Measurements from ENCODE around the gene TMEM267. TPM values are rescaled to one million over a fixed set of nuclear protein-coding genes. Genes with fewer than 3 reads are reported as not detected.
"Not testable (repeated sequence)": the region's sequence is repeated elsewhere in the genome, so short reads cannot be mapped to it uniquely, and the experiment has no call there.

Gene TMEM267
- total RNA-seq, 2 experiments from 2014 or later = 7.1 to 9.6 TPM

DNA sequence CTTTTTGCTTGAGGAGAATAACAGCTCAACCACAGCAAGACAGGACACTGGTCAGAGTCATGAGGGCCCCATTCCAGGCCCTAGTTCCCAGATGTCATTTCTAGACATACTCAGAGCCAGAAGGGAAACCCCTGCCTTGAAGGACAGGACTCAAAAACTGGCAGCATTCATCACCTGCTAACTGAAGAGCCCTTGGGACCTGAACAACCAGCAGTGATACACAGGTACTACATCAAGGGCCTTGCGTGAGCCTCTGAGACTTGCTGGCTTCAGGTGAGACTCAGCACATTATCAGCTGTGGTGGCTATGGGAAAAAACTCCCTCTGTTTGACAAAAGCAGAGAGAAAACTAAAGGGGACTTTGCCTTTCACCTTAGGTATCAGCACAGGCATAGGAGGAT lies 22.6 kb downstream of the TMEM267 start:
- ChIA-PET CTCF (no interaction called here), POLR2A (no interaction called here)
- Histone ChIP-seq H3K9me3 (ENCODE audit: control insufficient read depth in 1 of 2, insufficient read depth in 1 of 2, low read length in 2 of 2) (no peaks in the 10 kb centered on the region), H3K4me3 (ENCODE audit: low read length) (no peak overlapping the region), H3K27ac (ENCODE audit: low read depth in 1 of 2, low read length in 2 of 2) (no peak overlapping the region), H3K36me3 (ENCODE audit: insufficient read depth, low read length) (peaks cover 8% of the 10 kb centered on the region), H3K4me1 (ENCODE audit: insufficient read depth, low read length) (no peaks in the 10 kb centered on the region), H3K27me3 (ENCODE audit: control insufficient read depth in 1 of 2, insufficient read depth in 2 of 2, low read length in 2 of 2) (no peaks in the 10 kb centered on the region)
- H3K4me1 Mint-ChIP-seq (ENCODE audit: low read depth) = no peaks in the 10 kb centered on the region
- DNase-seq (no peak), ATAC-seq (ENCODE audit: poor library complexity) (no peak)
- no peak overlapping the region for H3K4me3 Mint-ChIP-seq
- H3K27me3 Mint-ChIP-seq = no peaks in the 10 kb centered on the region
- intact Hi-C loops (cut with DNase I, micrococcal nuclease) = no loop called here
- TF ChIP-seq, protein P1, sequence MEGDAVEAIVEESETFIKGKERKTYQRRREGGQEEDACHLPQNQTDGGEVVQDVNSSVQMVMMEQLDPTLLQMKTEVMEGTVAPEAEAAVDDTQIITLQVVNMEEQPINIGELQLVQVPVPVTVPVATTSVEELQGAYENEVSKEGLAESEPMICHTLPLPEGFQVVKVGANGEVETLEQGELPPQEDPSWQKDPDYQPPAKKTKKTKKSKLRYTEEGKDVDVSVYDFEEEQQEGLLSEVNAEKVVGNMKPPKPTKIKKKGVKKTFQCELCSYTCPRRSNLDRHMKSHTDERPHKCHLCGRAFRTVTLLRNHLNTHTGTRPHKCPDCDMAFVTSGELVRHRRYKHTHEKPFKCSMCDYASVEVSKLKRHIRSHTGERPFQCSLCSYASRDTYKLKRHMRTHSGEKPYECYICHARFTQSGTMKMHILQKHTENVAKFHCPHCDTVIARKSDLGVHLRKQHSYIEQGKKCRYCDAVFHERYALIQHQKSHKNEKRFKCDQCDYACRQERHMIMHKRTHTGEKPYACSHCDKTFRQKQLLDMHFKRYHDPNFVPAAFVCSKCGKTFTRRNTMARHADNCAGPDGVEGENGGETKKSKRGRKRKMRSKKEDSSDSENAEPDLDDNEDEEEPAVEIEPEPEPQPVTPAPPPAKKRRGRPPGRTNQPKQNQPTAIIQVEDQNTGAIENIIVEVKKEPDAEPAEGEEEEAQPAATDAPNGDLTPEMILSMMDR (IDR thresholded peaks at IDR 0.05) = no peak
- no peak overlapping the region for H3K27ac Mint-ChIP-seq
- peaks cover 80% of the 10 kb centered on the region for H3K36me3 Mint-ChIP-seq (ENCODE audit: low read depth)
- H3K9me3 Mint-ChIP-seq = peaks cover 1% of the 10 kb centered on the region

- Mint-ChIP-seq H3K4me3 (no peak overlapping the region), H3K36me3 (ENCODE audit: low read depth) (peaks cover 78% of the 10 kb centered on the region), H3K4me1 (ENCODE audit: low read depth) (no peaks in the 10 kb centered on the region), H3K27ac (no peak overlapping the region), H3K27me3 (no peaks in the 10 kb centered on the region), H3K9me3 (no peaks in the 10 kb centered on the region)
- CTCF ChIA-PET = no interaction called here
- Histone ChIP-seq H3K4me1 (ENCODE audit: insufficient read depth, low read length) (no peaks in the 10 kb centered on the region), H3K9me3 (ENCODE audit: control insufficient read depth in 1 of 2, insufficient read depth in 1 of 2, low read length in 2 of 2) (no peaks in the 10 kb centered on the region), H3K27me3 (ENCODE audit: control insufficient read depth in 1 of 2, insufficient read depth in 2 of 2, low read length in 2 of 2) (no peaks in the 10 kb centered on the region), H3K27ac (ENCODE audit: low read depth in 1 of 2, low read length in 2 of 2) (no peak overlapping the region), H3K4me3 (ENCODE audit: low read length) (no peak overlapping the region), H3K36me3 (ENCODE audit: insufficient read depth, low read length) (peaks cover 15% of the 10 kb centered on the region)
- POLR2A ChIA-PET = no interaction called here
- intact Hi-C loops (cut with DNase I, micrococcal nuclease) = no loop called here
- DNase-seq = no peak
- ATAC-seq (ENCODE audit: poor library complexity) = no peak
- TF ChIP-seq, protein P1 (IDR thresholded peaks at IDR 0.05) = no peak
Observed at GRCh38 chr5:43456556-43456955, 27.1 kb downstream of the TMEM267 start.

GRCh38 chr5:43441575-43441974 lies 42.1 kb downstream of the TMEM267 start:
- intact Hi-C loops (cut with DNase I, micrococcal nuclease); ATAC-seq (ENCODE audit: poor library complexity); H3K27me3 ChIP-seq (ENCODE audit: control insufficient read depth in 1 of 2, insufficient read depth in 2 of 2, low read length in 2 of 2); POLR2A ChIA-PET; DNase-seq; H3K27ac ChIP-seq (ENCODE audit: low read depth in 1 of 2, low read length in 2 of 2); H3K4me3 Mint-ChIP-seq; H3K27me3 Mint-ChIP-seq; H3K4me3 ChIP-seq (ENCODE audit: low read length); H3K4me1 ChIP-seq (ENCODE audit: insufficient read depth, low read length); CTCF ChIA-PET; H3K4me1 Mint-ChIP-seq (ENCODE audit: low read depth); H3K27ac Mint-ChIP-seq: not testable (repeated sequence)
- peaks cover 13 to 15% of the 10 kb centered on the region in 2 experiments for H3K9me3 ChIP-seq (ENCODE audit: control insufficient read depth in 1 of 2, insufficient read depth in 1 of 2, low read length in 2 of 2)
- H3K36me3 ChIP-seq (ENCODE audit: insufficient read depth, low read length) = peaks cover 17% of the 10 kb centered on the region
- Mint-ChIP-seq H3K36me3 (ENCODE audit: low read depth) (peaks cover 47% of the 10 kb centered on the region), H3K9me3 (peaks cover 14% of the 10 kb centered on the region)

DNA sequence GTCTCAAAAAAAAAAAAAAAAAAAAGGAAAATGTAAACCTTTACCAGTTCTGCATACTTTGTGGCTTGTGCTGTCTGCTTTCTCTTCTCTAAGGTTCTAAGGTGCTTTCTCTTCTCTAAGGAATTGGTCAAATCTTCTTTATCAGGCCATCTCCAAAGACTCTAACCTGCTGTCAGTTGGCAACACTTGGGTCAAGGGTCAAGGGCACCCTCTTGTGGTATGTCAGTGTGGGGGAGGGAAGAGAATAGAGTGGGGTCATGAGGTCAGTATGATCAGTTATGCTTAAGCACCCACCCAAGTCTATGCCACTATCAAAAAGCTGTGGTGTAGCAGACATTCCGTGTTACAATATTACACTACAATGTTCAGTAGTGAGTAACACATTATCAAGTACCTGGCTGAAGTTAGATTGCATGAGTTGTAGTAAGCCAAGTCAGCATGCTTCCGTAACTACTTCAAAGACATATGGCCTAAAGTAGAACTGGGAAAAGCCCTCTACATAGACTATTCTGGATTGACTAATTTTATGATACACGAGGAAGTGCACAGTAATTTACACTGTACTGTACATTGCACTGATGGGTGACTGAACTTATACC lies 46.5 kb downstream of the TMEM267 start:
- Mint-ChIP-seq H3K27ac (no peak overlapping the region), H3K9me3 (peaks cover 7% of the 10 kb centered on the region), H3K36me3 (ENCODE audit: low read depth) (peaks cover 6% of the 10 kb centered on the region), H3K4me3 (no peak overlapping the region), H3K4me1 (ENCODE audit: low read depth) (no peaks in the 10 kb centered on the region), H3K27me3 (no peaks in the 10 kb centered on the region)
- ChIA-PET CTCF (no interaction called here), POLR2A (no interaction called here)
- Histone ChIP-seq H3K27ac (ENCODE audit: low read depth in 1 of 2, low read length in 2 of 2) (no peak overlapping the region), H3K9me3 (ENCODE audit: control insufficient read depth in 1 of 2, insufficient read depth in 1 of 2, low read length in 2 of 2) (peaks cover 8 to 13% of the 10 kb centered on the region in 2 experiments), H3K4me1 (ENCODE audit: insufficient read depth, low read length) (no peaks in the 10 kb centered on the region), H3K4me3 (ENCODE audit: low read length) (no peak overlapping the region), H3K27me3 (ENCODE audit: control insufficient read depth in 1 of 2, insufficient read depth in 2 of 2, low read length in 2 of 2) (no peaks in the 10 kb centered on the region), H3K36me3 (ENCODE audit: insufficient read depth, low read length) (no peaks in the 10 kb centered on the region)
- ATAC-seq (ENCODE audit: poor library complexity) = no peak
- intact Hi-C loops (cut with DNase I, micrococcal nuclease) = no loop called here
- TF ChIP-seq, protein P1 (IDR thresholded peaks at IDR 0.05) = no peak
- DNase-seq = no peak
